Panc1 (cell line): ENCODE results near the gene CCDC107. TPM values are rescaled to one million over a fixed set of nuclear protein-coding genes. Genes with fewer than 3 reads are reported as not detected.

Experiments used
- ATAC-seq: fragments of 200-7000 bp; cut with Tn5 transposase; 2 replicates; pipeline ENCODE4 v1.9.1; 2020; ENCODE audit warnings: mild to moderate bottlenecking, moderate library complexity
- BruUV-seq: library from RNA; stranded (reverse); fragments of 400-500 nt; replicated peaks from 2 replicates; lab custom pipeline; 2021; lab: Mats Ljungman, UMichigan
- CTCF ChIA-PET: fragments of 300-600 bp; sonication (Branson Sonifier 250); formaldehyde crosslinking; loops from one replicate; lab custom pipeline; 2022; ENCODE audit warnings: antibody characterized with exemption; lab: Charles Lee
- POLR2A ChIA-PET: fragments of 300-600 bp; sonication (Branson Sonifier 250); formaldehyde crosslinking; loops from one replicate; lab custom pipeline; 2022; ENCODE audit warnings: antibody characterized with exemption; lab: Charles Lee
- DNase-seq: peaks from one replicate; pipeline ENCODE4 v3.0.0-alpha.2; 2010; ENCODE audit warnings: low read depth, low spot score
- H3K27ac ChIP-seq: 2 replicates; pipeline ENCODE4 v1.5.1; 2011; ENCODE audit warnings: mild to moderate bottlenecking, low read length, inconsistent platforms
- H3K27me3 ChIP-seq: fragments of 200-500 bp; sonication (Bioruptor generic); 2 replicates; pipeline ENCODE4 v1.6.0; 2014; ENCODE audit warnings: low read length, inconsistent platforms; ENCODE audit not compliant: control insufficient read depth, insufficient read depth
- H3K36me3 ChIP-seq: fragments of 200-500 bp; sonication (Bioruptor generic); 2 replicates; pipeline ENCODE4 v1.5.1; 2014; ENCODE audit warnings: inconsistent platforms, mild to moderate bottlenecking, low read length, moderate library complexity; ENCODE audit not compliant: control insufficient read depth, insufficient read depth
- H3K4me1 ChIP-seq: 2 replicates; pipeline ENCODE4 v1.5.1; 2011; ENCODE audit warnings: inconsistent platforms, mild to moderate bottlenecking, low read length, moderate library complexity; ENCODE audit not compliant: control insufficient read depth, insufficient read depth
- H3K4me3 ChIP-seq, 2 experiments: 2 replicates each; pipeline ENCODE4 v1.5.1; 2011 to 2012; ENCODE audit warnings: low read depth in 2 of 2, low read length in 2 of 2, mild to moderate bottlenecking in 2 of 2, inconsistent platforms in 1 of 2, moderate library complexity in 1 of 2
- H3K9me3 ChIP-seq: fragments of 200-500 bp; sonication (Bioruptor generic); 2 replicates; pipeline ENCODE4 v1.5.1; 2014; ENCODE audit warnings: low read depth, mild to moderate bottlenecking, inconsistent platforms, low read length, moderate library complexity; ENCODE audit not compliant: control insufficient read depth, insufficient read depth
- CTCF ChIP-seq: fragments of 450-650 bp; IDR thresholded peaks from 2 replicates; pipeline ENCODE4 v1.5.1; 2017; ENCODE audit warnings: mild to moderate bottlenecking
- POLR2AphosphoS5 ChIP-seq: IDR thresholded peaks from 2 replicates; pipeline ENCODE4 v1.6.1; 2012; ENCODE audit warnings: mild to moderate bottlenecking, low read depth, low read length, moderate library complexity
- SIN3A ChIP-seq: IDR thresholded peaks from 2 replicates; pipeline ENCODE4 v1.6.1; 2012; ENCODE audit warnings: low read depth, mild to moderate bottlenecking, low read length, moderate library complexity, borderline replicate concordance; ENCODE audit not compliant: insufficient read depth
- TCF7L2 ChIP-seq: IDR thresholded peaks from 2 replicates; pipeline ENCODE4 v1.6.1; 2011; ENCODE audit warnings: mild to moderate bottlenecking, low read depth, low read length, inconsistent platforms
- in situ Hi-C: cut with HindIII; loops from 2 replicates; pipeline ENCODE4 v1.10.0; 2016; ENCODE audit warnings: low sequenced_read_pairs, low pct_unique_long_range_greater_than_20kb
- intact Hi-C: fragments of 100-400 bp; cut with micrococcal nuclease; formaldehyde crosslinking; loops from one replicate; pipeline ENCODE4 v1.10.0; 2022; ENCODE audit not compliant: unreplicated experiment
- total RNA-seq: library from RNA; stranded (reverse); gene quantifications from one replicate; pipeline ENCODE4 v1.2.1, GENCODE V29; 2021; ENCODE audit not compliant: unreplicated experiment
- TF ChIP-seq, protein P1 (sequence below), 2 experiments: IDR thresholded peaks; 2 replicates each; pipeline ENCODE4 v1.6.1; 2011 to 2012; ENCODE audit warnings: low read depth in 2 of 2, control low read depth in 1 of 2, low read length in 1 of 2, mild to moderate bottlenecking in 1 of 2, moderate library complexity in 1 of 2; ENCODE audit not compliant: insufficient read depth in 1 of 2

CCDC107 gene
- total RNA-seq, 1 experiment from 2014 or later, result 39.9 TPM

- ChIA-PET POLR2A (no interaction called here), CTCF (no interaction called here)
- BruUV-seq, result no TSS peak
- intact Hi-C loops (no loop called here), in situ Hi-C loops (no loop called here)
- Histone ChIP-seq H3K27ac (no peak overlapping the region), H3K36me3 (peaks cover 23% of the 10 kb centered on the region), H3K4me1 (no peaks in the 10 kb centered on the region), H3K4me3 (no peak overlapping the region), H3K9me3 (no peaks in the 10 kb centered on the region), H3K27me3 (no peaks in the 10 kb centered on the region)
- no peak for TF ChIP-seq POLR2AphosphoS5
- no peak for TF ChIP-seq CTCF
- TF ChIP-seq, protein P1, sequence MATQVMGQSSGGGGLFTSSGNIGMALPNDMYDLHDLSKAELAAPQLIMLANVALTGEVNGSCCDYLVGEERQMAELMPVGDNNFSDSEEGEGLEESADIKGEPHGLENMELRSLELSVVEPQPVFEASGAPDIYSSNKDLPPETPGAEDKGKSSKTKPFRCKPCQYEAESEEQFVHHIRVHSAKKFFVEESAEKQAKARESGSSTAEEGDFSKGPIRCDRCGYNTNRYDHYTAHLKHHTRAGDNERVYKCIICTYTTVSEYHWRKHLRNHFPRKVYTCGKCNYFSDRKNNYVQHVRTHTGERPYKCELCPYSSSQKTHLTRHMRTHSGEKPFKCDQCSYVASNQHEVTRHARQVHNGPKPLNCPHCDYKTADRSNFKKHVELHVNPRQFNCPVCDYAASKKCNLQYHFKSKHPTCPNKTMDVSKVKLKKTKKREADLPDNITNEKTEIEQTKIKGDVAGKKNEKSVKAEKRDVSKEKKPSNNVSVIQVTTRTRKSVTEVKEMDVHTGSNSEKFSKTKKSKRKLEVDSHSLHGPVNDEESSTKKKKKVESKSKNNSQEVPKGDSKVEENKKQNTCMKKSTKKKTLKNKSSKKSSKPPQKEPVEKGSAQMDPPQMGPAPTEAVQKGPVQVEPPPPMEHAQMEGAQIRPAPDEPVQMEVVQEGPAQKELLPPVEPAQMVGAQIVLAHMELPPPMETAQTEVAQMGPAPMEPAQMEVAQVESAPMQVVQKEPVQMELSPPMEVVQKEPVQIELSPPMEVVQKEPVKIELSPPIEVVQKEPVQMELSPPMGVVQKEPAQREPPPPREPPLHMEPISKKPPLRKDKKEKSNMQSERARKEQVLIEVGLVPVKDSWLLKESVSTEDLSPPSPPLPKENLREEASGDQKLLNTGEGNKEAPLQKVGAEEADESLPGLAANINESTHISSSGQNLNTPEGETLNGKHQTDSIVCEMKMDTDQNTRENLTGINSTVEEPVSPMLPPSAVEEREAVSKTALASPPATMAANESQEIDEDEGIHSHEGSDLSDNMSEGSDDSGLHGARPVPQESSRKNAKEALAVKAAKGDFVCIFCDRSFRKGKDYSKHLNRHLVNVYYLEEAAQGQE (IDR thresholded peaks at IDR 0.05; ENCODE audit: insufficient read depth in 1 of 2, low read depth in 2 of 2, low read length in 1 of 2), result no peak
- TF ChIP-seq TCF7L2, result no peak
- no peak for TF ChIP-seq SIN3A
- DNase-seq, result no peak
- no peak for ATAC-seq
These were observed 41.9 kb downstream of the CCDC107 start for GRCh38 chr9:35700031-35700430.

- ATAC-seq (no peak), DNase-seq (no peak)
- H3K4me3 ChIP-seq, result no peak overlapping the region
- POLR2A ChIA-PET, result no interaction called here
- H3K36me3 ChIP-seq, result peaks cover 26% of the 10 kb centered on the region
- no peaks in the 10 kb centered on the region for H3K27me3 ChIP-seq
- no peaks in the 10 kb centered on the region for H3K4me1 ChIP-seq
- no TSS peak for BruUV-seq
- in situ Hi-C loops, result no loop called here
- intact Hi-C loops, result no loop called here
- TF ChIP-seq TCF7L2 (no peak), CTCF (no peak)
- TF ChIP-seq, protein P1 (IDR thresholded peaks at IDR 0.05; ENCODE audit: insufficient read depth in 1 of 2, low read depth in 2 of 2, low read length in 1 of 2), result no peak
- no peak overlapping the region for H3K27ac ChIP-seq
- CTCF ChIA-PET, result no interaction called here
- no peaks in the 10 kb centered on the region for H3K9me3 ChIP-seq
These were observed 42.9 kb downstream of the CCDC107 start for GRCh38 chr9:35700942-35701341.
